NCI-H1436 treated with DMSO at 0.1 percent for 48 hours (cell line): ENCODE measurements around the gene DPPA5.
"Not testable (repeated sequence)": the region's sequence is repeated elsewhere in the genome, so short reads cannot be mapped to it uniquely, and the experiment has no call there.

Experiments
- DNase-seq: peaks from one replicate; lab custom pipeline; 2025; lab: John Stamatoyannopoulos, UW

Gene DPPA5

GRCh38 chr6:73364121-73364520 lies 10.0 kb upstream of the DPPA5 start:
- no peak for DNase-seq

DNA sequence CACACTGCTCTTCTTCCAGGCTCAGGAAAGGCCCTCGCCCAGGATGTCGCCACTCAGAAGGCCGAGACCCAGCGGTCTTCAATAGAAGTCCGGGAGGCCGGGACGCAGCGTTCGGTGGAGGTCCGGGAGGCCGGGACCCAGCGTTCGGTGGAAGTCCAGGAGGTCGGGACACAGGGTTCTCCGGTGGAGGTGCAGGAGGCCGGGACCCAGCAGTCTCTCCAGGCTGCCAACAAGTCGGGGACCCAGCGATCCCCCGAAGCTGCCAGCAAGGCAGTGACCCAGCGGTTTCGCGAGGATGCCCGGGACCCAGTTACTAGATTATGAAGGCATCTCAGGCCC lies 9.4 kb upstream of the DPPA5 start:
- DNase-seq: no peak

GRCh38 chr6:73362869-73363536 lies 8.9 kb upstream of the DPPA5 start:
- DNase-seq: no peak

GRCh38 chr6:73362358-73362757 lies 8.3 kb upstream of the DPPA5 start, which contains the start of gene KHDC3L:
TSS of gene KHDC3L (plus strand) at chr6:73362658. CDS start at chr6:73362730, 72 bp downstream.
- no peak for DNase-seq

GRCh38 chr6:73349311-73349710 lies 4.8 kb downstream of the DPPA5 start:
- DNase-seq: no peak

DNA sequence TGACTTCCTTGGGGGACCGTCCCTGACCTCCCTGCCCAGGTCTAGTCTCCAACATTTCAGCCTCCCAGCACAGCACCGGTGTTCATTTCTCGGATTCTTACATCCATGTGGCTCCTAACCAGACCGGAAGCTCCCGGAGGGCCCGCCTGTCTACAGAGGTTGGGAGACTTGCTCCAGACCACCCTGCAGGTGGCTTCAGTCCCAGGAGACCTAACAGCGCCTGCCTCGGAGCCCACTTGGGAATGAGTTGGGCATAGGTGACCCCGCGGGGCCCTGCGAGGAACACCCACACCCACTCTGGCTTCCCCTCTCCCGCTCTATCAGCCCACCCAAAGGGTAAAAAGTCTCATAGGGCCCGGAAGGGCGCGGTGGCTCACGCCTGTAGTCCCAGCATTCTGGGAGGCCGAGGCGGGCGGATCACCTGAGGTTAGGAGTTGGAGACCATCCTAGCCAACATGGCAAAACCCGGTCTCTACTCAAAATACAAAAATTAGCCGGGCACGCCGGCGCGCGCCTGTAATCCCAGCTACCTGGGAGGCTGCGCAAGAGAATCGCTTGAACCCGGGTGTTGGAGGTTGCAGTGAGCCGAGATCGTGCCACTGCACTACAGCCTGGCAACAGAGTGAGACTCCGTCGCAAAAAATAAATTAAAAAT lies 5.4 kb downstream of the DPPA5 start:
- no peak for DNase-seq

DNA sequence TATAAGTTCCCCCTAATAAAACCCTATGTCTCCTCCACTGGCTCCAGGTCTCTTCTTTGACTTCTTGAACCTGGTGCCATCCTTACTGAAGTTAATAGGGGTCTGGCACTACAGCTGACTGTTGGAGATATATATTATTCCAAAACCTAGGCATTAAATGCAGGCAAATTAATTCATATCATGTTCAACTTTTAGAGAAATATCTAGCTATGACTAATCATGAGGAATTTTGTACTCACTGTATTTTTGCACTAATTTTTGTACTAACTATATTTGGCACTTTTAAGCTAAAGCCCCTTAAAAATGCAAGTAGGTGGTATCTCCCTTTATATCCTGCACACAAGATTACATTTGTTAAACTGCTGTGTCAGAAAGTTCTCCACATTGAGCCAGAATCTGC lies 10.9 kb downstream of the DPPA5 start:
- no peak for DNase-seq

GRCh38 chr6:73342174-73342573 lies 11.9 kb downstream of the DPPA5 start:
- DNase-seq: no peak

DNA sequence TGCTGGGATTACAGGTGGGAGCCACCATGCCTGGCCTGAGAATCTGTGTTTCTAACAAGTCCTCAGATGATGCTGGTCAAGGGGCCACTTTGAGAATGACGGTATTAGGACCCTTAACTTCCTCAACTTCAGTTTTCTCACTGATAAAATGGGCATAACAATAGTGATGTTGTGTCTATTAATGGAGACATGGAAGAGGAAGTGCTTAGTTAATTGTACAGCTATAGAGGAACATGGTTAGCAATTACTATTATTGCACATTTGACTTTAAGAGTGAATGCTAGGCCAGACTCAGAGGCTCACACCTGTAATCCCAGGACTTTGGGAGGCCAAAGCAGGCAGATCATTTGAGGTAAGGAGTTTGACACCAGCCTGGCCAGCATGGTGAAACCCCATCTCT lies 12.7 kb downstream of the DPPA5 start:
- DNase-seq: no peak

DNA sequence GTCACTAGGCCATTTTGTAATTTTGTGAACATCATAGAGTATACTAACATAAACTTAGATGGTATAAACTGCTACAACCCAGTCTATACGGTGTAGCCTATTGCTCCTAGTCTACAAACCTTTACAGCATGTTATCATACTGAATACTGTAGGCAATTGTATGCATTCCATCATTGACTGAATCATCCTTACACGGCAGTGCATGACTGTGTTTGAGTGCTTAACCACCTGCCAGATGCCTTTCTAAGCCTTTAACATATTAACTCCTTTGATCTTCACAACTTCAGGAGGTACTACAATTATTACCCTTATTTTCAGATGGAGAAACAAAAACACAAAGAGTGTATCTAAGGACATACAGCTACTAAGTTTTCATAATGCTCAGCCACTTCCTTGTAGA lies 14.0 kb downstream of the DPPA5 start:
- no peak for DNase-seq

DNA sequence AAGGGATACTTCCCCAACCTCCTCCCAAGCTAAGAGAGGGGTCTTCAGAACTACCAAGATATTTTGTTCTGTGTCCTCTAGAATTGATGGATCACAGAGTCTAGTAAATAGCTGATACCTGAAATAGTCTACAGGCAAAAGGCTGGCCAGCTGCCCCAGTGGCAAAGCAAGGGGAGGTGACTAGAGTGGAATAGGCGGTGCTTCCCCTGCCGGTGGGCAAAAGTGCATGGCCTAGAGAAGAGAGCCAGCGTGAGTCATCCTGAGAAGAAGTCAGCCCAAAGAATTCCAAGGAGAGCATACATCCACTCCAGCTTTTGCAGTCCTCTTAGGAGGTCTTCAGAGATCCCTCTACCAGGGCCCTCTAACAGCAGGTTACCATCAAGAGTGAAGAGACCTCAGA lies 14.7 kb downstream of the DPPA5 start:
- DNase-seq: no peak

DNA sequence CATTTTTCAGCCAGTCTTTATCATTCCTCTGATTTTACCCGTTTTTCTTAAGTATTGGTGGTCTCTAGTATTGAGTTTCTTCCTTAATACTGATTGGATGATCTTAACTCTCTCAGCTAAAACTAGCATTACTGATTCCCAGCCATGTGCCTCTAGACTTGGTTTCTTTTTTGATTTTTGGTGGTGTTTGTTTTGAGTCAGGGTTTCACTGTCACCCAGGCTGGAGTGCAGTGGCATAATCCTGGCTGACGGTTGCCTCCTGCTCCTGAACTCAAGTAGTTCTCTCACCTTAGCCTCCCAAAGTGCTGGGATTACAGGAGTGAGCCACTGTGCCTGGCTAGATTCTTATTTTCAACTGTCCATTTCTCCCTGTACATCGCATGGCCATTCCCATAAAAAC lies 24.9 kb downstream of the DPPA5 start:
- DNase-seq: no peak

- no peak for DNase-seq
Measured at GRCh38 chr6:73328790-73329189, 25.3 kb downstream of the DPPA5 start.

- DNase-seq: no peak
Measured at GRCh38 chr6:73325656-73326055, 28.4 kb downstream of the DPPA5 start.

- no peak for DNase-seq
Measured at GRCh38 chr6:73323323-73323722, 30.8 kb downstream of the DPPA5 start.

GRCh38 chr6:73314577-73315492 lies 39.2 kb downstream of the DPPA5 start:
- no peak for DNase-seq

GRCh38 chr6:73310503-73310845 lies 43.6 kb downstream of the DPPA5 start:
- not testable (repeated sequence) for DNase-seq

DNA sequence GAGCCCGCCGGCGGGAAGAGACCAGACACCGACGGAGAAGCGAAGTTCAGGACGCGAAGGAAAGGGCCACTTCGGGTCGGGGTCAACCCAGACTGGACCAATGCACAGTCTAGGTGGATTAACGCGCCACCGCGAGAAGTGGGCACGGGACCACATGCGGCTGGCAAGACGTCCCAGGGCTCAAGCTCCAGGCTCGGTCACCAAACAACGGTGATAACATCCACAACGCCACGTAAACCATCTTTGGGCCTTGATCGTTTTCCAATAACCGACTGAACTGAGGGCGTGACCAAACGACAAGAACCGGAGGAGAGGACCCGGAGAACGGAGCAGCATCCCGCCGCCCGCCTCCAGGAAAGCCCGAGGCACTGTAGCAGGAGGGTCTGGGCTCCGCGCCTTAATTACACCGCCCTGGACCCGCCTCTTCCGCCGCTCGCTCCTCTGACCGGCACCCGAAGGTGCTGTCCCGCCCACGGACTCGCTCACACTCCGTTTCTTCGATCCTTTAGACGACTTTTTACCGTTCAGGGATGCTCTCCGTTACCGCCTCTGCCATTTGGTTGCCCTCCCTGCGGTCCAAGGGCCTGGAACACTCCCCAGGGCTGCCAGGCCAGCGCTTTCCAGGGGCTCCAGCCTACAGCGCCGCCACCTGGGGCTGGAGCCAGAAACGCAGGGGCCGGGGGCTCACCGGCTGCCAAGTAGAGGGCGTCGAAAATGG lies 44.1 kb downstream of the DPPA5 start:
- no peak for DNase-seq

DNA sequence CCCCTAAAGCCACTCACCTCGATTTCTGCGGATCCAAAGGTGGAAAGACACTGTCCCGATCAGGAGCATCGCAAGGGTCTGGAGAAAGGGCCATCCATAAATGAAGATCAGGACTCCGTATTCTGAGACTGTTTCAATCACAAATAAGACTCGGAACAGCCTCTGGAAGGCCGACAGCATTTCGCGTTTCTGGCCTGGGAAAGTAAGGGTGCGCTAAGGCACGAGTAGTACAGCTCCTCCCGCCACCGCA lies 44.6 kb downstream of the DPPA5 start:
- DNase-seq: no peak

DNA sequence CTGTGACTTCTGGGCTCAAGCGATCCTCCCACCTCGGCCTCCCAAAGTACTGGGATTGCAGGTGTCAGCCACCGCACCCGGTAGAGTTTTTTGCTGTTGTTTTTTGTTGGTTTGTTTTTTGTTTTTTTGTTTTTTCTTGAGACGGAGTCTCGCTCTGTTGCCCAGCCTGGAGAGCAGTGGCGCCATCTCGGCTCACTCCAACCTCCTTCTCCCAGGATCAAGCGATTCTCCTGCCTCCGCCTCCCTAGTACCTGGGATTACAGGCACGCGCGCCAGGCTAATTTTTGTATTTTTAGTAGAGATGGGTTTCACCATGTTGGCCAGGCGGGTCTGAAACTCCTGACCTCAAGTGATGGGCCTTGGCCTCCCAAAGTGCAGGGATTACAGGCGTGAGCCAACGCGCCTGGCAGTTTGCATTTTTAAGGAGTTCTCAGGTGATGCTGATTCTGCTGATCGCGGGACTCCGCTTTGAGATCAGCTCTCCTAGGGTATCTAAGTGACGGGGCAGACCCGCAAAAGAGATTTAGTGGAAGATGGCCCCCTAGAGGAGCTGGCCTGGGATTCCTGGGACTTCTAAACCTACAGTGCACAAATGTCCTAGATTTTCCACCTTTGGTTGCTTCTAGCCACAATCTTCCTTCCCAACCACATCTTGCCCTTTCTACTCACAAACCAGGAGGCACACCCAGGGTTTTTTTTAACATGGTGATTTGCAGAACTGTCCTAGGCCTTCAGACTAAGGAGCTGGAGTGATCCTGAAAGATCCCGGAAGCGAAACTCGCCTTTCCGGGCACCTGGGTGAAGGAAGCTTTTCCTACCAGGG lies 45.2 kb downstream of the DPPA5 start:
- DNase-seq: no peak

- DNase-seq: not testable (repeated sequence)
Measured at GRCh38 chr6:73303773-73304172, 50.3 kb downstream of the DPPA5 start.
